ENCODE data around the gene SLC26A9.
"Not testable (repeated sequence)": the region's sequence is repeated elsewhere in the genome, so short reads cannot be mapped to it uniquely, and the experiment has no call there.

SLC26A9 gene

GRCh38 chr1:205920861-205921569 is 22.2 kb downstream of the SLC26A9 start:
- intact Hi-C loops (cut with micrococcal nuclease) = no loop called here
- H3K27me3 Mint-ChIP-seq = peaks cover 7% of the 10 kb centered on the region
- H3K36me3 Mint-ChIP-seq (ENCODE audit: low read depth) = no peaks in the 10 kb centered on the region
- H3K4me1 Mint-ChIP-seq (ENCODE audit: low read depth) = peaks cover 46% of the 10 kb centered on the region
- no peaks in the 10 kb centered on the region for H3K9me3 Mint-ChIP-seq
- H3K27ac Mint-ChIP-seq = peak overlapping the region; percentile 53
- H3K4me3 Mint-ChIP-seq = no peak overlapping the region

- intact Hi-C loops (cut with micrococcal nuclease) = no loop called here
- H3K36me3 Mint-ChIP-seq (ENCODE audit: low read depth) = no peaks in the 10 kb centered on the region
- H3K27me3 Mint-ChIP-seq = peaks cover 10% of the 10 kb centered on the region
- no peak overlapping the region for H3K27ac Mint-ChIP-seq
- peaks cover 50% of the 10 kb centered on the region for H3K4me1 Mint-ChIP-seq (ENCODE audit: low read depth)
- H3K4me3 Mint-ChIP-seq = no peak overlapping the region
- no peaks in the 10 kb centered on the region for H3K9me3 Mint-ChIP-seq
Measured at GRCh38 chr1:205920159-205920558, 23.1 kb downstream of the SLC26A9 start.

- Mint-ChIP-seq H3K4me1 (ENCODE audit: low read depth) (peaks cover 43% of the 10 kb centered on the region), H3K27me3 (peaks cover 12% of the 10 kb centered on the region), H3K36me3 (ENCODE audit: low read depth) (no peaks in the 10 kb centered on the region), H3K9me3 (no peaks in the 10 kb centered on the region), H3K27ac (no peak overlapping the region), H3K4me3 (no peak overlapping the region)
- intact Hi-C loops (cut with micrococcal nuclease) = loop anchor here (1.0 to 5.0 kb wide), 2 partner anchors 58 to 188 kb away; no protein-coding TSS in a partner anchor
Measured at GRCh38 chr1:205918955-205919746, 24.1 kb downstream of the SLC26A9 start.

DNA sequence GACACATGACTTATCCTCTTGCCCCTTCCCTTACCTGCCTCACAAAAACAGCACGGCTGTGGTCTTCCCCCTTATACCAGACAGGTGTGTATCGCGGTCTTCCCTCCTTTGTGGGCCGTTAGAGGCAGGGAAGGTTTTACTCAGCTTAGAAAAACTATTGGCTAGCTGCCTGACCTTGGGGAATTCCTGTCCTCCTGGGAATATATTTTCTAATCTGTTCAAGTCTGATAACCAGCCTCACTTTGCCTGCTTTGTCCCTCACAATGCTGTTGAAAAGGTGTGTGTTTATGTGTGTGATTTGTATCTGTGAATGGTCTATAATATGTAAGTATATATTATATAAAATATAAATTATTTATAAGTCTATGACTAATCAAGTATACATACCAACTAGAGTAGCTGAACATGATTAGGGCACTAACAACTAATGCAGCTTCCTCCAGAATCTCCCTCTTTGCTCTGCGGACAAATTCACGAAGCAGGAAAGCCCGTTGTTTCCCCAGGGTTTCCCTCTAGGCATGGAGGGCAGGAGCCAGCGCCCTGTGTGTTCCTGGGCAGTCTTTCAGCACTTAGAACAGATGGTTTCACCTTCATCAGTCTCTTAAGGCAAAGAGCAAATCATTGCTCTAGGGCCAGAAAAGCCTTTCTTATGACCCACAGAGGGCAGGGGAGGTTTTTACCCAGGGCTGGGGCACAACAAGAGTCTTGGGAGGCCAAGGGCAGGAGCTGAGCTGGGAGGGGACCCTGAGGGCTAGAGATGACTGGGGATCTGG is 25.6 kb downstream of the SLC26A9 start:
- H3K4me1 Mint-ChIP-seq (ENCODE audit: low read depth) = peaks cover 29% of the 10 kb centered on the region
- intact Hi-C loops (cut with micrococcal nuclease) = loop anchor here (5.0 kb wide), 1 partner anchor 190 kb away; no protein-coding TSS in a partner anchor
- H3K4me3 Mint-ChIP-seq = no peak overlapping the region
- no peak overlapping the region for H3K27ac Mint-ChIP-seq
- H3K9me3 Mint-ChIP-seq = no peaks in the 10 kb centered on the region
- H3K36me3 Mint-ChIP-seq (ENCODE audit: low read depth) = no peaks in the 10 kb centered on the region
- H3K27me3 Mint-ChIP-seq = peaks cover 18% of the 10 kb centered on the region

GRCh38 chr1:205916541-205916940 is 26.7 kb downstream of the SLC26A9 start:
- Mint-ChIP-seq H3K9me3 (no peaks in the 10 kb centered on the region), H3K27ac (no peak overlapping the region), H3K27me3 (peaks cover 21% of the 10 kb centered on the region), H3K36me3 (ENCODE audit: low read depth) (no peaks in the 10 kb centered on the region), H3K4me1 (ENCODE audit: low read depth) (peaks cover 26% of the 10 kb centered on the region), H3K4me3 (no peak overlapping the region)
- intact Hi-C loops (cut with micrococcal nuclease) = loop anchor here (5.0 kb wide), 1 partner anchor 191 kb away; no protein-coding TSS in a partner anchor

- no peak overlapping the region for H3K27ac Mint-ChIP-seq
- no peaks in the 10 kb centered on the region for H3K36me3 Mint-ChIP-seq (ENCODE audit: low read depth)
- peaks cover 18% of the 10 kb centered on the region for H3K4me1 Mint-ChIP-seq (ENCODE audit: low read depth)
- intact Hi-C loops (cut with micrococcal nuclease) = loop anchor here (5.0 kb wide), 1 partner anchor 192 kb away; no protein-coding TSS in a partner anchor
- H3K27me3 Mint-ChIP-seq = peaks cover 18% of the 10 kb centered on the region
- H3K4me3 Mint-ChIP-seq = no peak overlapping the region
- no peaks in the 10 kb centered on the region for H3K9me3 Mint-ChIP-seq
Measured at GRCh38 chr1:205915354-205915990, 27.8 kb downstream of the SLC26A9 start.

- no peak overlapping the region for H3K27ac Mint-ChIP-seq
Measured at GRCh38 chr1:205914730-205915129, 28.5 kb downstream of the SLC26A9 start.

DNA sequence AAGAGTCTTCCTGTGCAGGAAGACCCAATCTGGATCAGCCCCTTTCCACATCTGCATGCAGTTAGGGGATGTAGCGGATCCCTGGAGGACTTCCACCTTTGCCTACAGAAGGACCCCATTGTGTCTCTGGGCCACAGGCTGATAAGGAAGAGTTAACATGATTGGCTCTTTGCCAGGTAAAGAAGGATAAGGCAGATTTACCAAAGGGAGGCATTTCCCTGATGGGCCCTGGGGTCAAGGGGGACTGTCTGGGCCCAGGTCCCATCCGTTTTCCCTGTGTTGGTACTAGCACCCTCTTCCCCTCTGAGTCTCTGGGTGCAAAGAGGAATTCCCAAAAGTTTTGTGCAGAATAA is 29.1 kb downstream of the SLC26A9 start:
- no peaks in the 10 kb centered on the region for H3K36me3 Mint-ChIP-seq (ENCODE audit: low read depth)
- H3K9me3 Mint-ChIP-seq = no peaks in the 10 kb centered on the region
- peaks cover 6% of the 10 kb centered on the region for H3K4me1 Mint-ChIP-seq (ENCODE audit: low read depth)
- no peak overlapping the region for H3K27ac Mint-ChIP-seq
- H3K27me3 Mint-ChIP-seq = peaks cover 14% of the 10 kb centered on the region
- H3K4me3 Mint-ChIP-seq = no peak overlapping the region
- intact Hi-C loops (cut with micrococcal nuclease) = no loop called here

More at GRCh38 chr1:205914730-205915129, 28.5 kb downstream of the SLC26A9 start:
- H3K4me3 Mint-ChIP-seq = no peak overlapping the region
- intact Hi-C loops (cut with micrococcal nuclease) = loop anchor here (5.0 kb wide), 1 partner anchor 193 kb away; no protein-coding TSS in a partner anchor
- peaks cover 11% of the 10 kb centered on the region for H3K4me1 Mint-ChIP-seq (ENCODE audit: low read depth)
- no peaks in the 10 kb centered on the region for H3K9me3 Mint-ChIP-seq
- H3K36me3 Mint-ChIP-seq (ENCODE audit: low read depth) = no peaks in the 10 kb centered on the region
- H3K27me3 Mint-ChIP-seq = peaks cover 14% of the 10 kb centered on the region

DNA sequence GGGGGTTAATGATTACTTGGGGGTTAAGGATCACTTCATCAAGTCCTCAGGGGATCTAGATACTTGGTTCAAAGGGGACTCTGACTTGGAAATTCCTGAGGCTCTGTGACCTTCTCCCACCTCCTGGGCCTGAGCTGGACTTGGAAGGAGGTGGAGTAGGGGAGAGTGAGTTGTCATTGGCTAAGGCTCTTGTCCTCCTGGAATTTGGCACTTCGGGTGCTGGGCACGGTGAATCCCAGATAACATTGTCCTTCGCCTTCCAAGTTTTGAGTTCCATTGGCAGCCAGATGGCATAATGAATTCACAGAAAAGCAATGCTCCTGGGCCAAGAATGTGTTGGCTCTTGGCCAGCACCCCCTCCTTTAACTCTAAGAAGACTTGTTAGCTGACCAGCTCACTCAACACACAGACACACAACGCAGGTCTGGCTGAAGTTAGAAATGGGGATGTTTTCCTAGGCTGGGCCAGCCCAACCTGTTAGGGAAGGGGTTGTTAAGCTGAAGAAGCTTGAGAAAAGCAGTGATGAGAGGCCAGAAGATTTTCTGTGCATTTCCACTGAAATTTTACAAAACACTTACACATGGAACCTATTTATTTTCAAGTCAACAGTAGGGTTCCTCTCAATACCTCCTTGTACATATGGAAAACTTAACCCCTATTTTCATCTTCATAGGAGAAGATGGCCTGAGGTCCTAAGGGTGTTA is 29.7 kb downstream of the SLC26A9 start:
- intact Hi-C loops (cut with micrococcal nuclease) = no loop called here
- no peaks in the 10 kb centered on the region for H3K36me3 Mint-ChIP-seq (ENCODE audit: low read depth)
- H3K4me3 Mint-ChIP-seq = no peak overlapping the region
- peaks cover 14% of the 10 kb centered on the region for H3K27me3 Mint-ChIP-seq
- no peaks in the 10 kb centered on the region for H3K9me3 Mint-ChIP-seq
- H3K27ac Mint-ChIP-seq = no peak overlapping the region
- peaks cover 6% of the 10 kb centered on the region for H3K4me1 Mint-ChIP-seq (ENCODE audit: low read depth)

GRCh38 chr1:205907794-205908193 is 35.5 kb downstream of the SLC26A9 start:
- no peak overlapping the region for H3K4me3 Mint-ChIP-seq
- H3K36me3 Mint-ChIP-seq (ENCODE audit: low read depth) = no peaks in the 10 kb centered on the region
- H3K27ac Mint-ChIP-seq = no peak overlapping the region
- intact Hi-C loops (cut with micrococcal nuclease) = loop anchor here (2.0 kb wide), 1 partner anchor 117 kb away; no protein-coding TSS in a partner anchor
- no peaks in the 10 kb centered on the region for H3K4me1 Mint-ChIP-seq (ENCODE audit: low read depth)
- no peaks in the 10 kb centered on the region for H3K9me3 Mint-ChIP-seq
- peaks cover 7% of the 10 kb centered on the region for H3K27me3 Mint-ChIP-seq

GRCh38 chr1:205905095-205905494 is 38.2 kb downstream of the SLC26A9 start:
- H3K27me3 Mint-ChIP-seq = peaks cover 21% of the 10 kb centered on the region
- H3K27ac Mint-ChIP-seq; H3K4me1 Mint-ChIP-seq (ENCODE audit: low read depth); H3K36me3 Mint-ChIP-seq (ENCODE audit: low read depth); H3K9me3 Mint-ChIP-seq; H3K4me3 Mint-ChIP-seq; intact Hi-C loops (cut with micrococcal nuclease): not testable (repeated sequence)

- Mint-ChIP-seq H3K4me1 (ENCODE audit: low read depth) (no peaks in the 10 kb centered on the region), H3K4me3 (no peak overlapping the region), H3K36me3 (ENCODE audit: low read depth) (no peaks in the 10 kb centered on the region), H3K9me3 (peaks cover 15% of the 10 kb centered on the region), H3K27ac (no peak overlapping the region), H3K27me3 (peaks cover 23% of the 10 kb centered on the region)
- intact Hi-C loops (cut with micrococcal nuclease) = no loop called here
Measured at GRCh38 chr1:205896351-205896750, 46.9 kb downstream of the SLC26A9 start.

- H3K27ac Mint-ChIP-seq; H3K4me3 Mint-ChIP-seq; H3K36me3 Mint-ChIP-seq (ENCODE audit: low read depth); intact Hi-C loops (cut with micrococcal nuclease); H3K4me1 Mint-ChIP-seq (ENCODE audit: low read depth): not testable (repeated sequence)
- H3K9me3 Mint-ChIP-seq = peaks cover 20% of the 10 kb centered on the region
- H3K27me3 Mint-ChIP-seq = peaks cover 26% of the 10 kb centered on the region
Measured at GRCh38 chr1:205894119-205894518, 49.1 kb downstream of the SLC26A9 start.

Data from dendritic cell treated with granulocyte-macrophage colony-stimulating factor and Interleukin-4, amounts not matched to agents 40 ng/mL and 50 ng/mL, for 4 days (primary cell).